ENCODE results near the gene RNF167. TPM values are rescaled to one million over a fixed set of nuclear protein-coding genes. Genes with fewer than 3 reads are reported as not detected.

The RNF167 gene
- total and polyA plus RNA-seq, 2 of the 13 experiments (the other 11 are each of a cell fraction or from before 2014, with no cell fraction given) = 44.1 to 45.4 TPM

GRCh38 chr17:4949321-4950074 lies 9.4 kb downstream of the RNF167 start (continued):
- TF ChIP-seq ZNF704 (CRISPR knock-in tag; IDR thresholded peaks at IDR 0.05; ENCODE audit: borderline replicate concordance) = no peak; the same call in 1 of the 2 replicates
- peak; percentile 58; the same call in 1 of the 2 replicates for TF ChIP-seq E2F2 (CRISPR knock-in tag; IDR thresholded peaks at IDR 0.05; ENCODE audit: borderline replicate concordance)
- no peak for TF ChIP-seq MATR3 (CRISPR knock-in tag; IDR thresholded peaks at IDR 0.05)
- TF ChIP-seq FOXP1 (IDR thresholded peaks at IDR 0.05) = no peak
- no peak for TF ChIP-seq FOXP1 (CRISPR knock-in tag; IDR thresholded peaks at IDR 0.05)
- TF ChIP-seq ZNF557 (CRISPR knock-in tag; IDR thresholded peaks at IDR 0.05) = no peak
- 0 out of 2 replicates have a peak, but pooled peaks have one; percentile 64 for TF ChIP-seq TSC22D2 (CRISPR knock-in tag; IDR thresholded peaks at IDR 0.05; ENCODE audit: borderline replicate concordance)
- TF ChIP-seq ZNF691 (CRISPR knock-in tag; IDR thresholded peaks at IDR 0.05; ENCODE audit: borderline replicate concordance, low read depth) = peak; percentile 39; the same call in 1 of the 2 replicates
- no peak for TF ChIP-seq TEF (CRISPR knock-in tag; IDR thresholded peaks at IDR 0.05)
- TF ChIP-seq ZNF10 (CRISPR knock-in tag; IDR thresholded peaks at IDR 0.05; ENCODE audit: borderline replicate concordance, low read depth) = no peak
- TF ChIP-seq IKZF5 (CRISPR knock-in tag; IDR thresholded peaks at IDR 0.05) = 0 out of 2 replicates have a peak, but pooled peaks have one; percentile 14
- TF ChIP-seq HNRNPH1 (optimal IDR thresholded peaks at IDR 0.05; ENCODE audit: low read depth, low read length) = no peak
- TF ChIP-seq SCMH1 (CRISPR knock-in tag; IDR thresholded peaks at IDR 0.05; ENCODE audit: borderline replicate concordance) = no peak
- peak; percentile 71 for TF ChIP-seq ETV5 (CRISPR knock-in tag; IDR thresholded peaks at IDR 0.05; ENCODE audit: borderline replicate concordance)
- peak; percentile 35 to 45 for TF ChIP-seq POLR2A (IDR thresholded peaks at IDR 0.05; ENCODE audit: insufficient read depth in 1 of 2, low read depth in 2 of 2, low read length in 2 of 2)
- no peak for TF ChIP-seq ZNF672 (CRISPR knock-in tag; IDR thresholded peaks at IDR 0.05)
- TF ChIP-seq NR3C1 (CRISPR knock-in tag; IDR thresholded peaks at IDR 0.05) = no peak
- TF ChIP-seq SP140L (CRISPR knock-in tag; IDR thresholded peaks at IDR 0.05; ENCODE audit: borderline replicate concordance) = no peak
- no peak for TF ChIP-seq NONO (IDR thresholded peaks at IDR 0.05)
- TF ChIP-seq NONO (CRISPR knock-in tag; conservative IDR thresholded peaks at IDR 0.05) = peak; percentile 86
- TF ChIP-seq REXO4 (CRISPR knock-in tag; IDR thresholded peaks at IDR 0.05; ENCODE audit: borderline replicate concordance) = no peak
- peak; percentile 11; the same call in 1 of the 2 replicates for TF ChIP-seq BRD4 (CRISPR knock-in tag; IDR thresholded peaks at IDR 0.05)
- TF ChIP-seq SPEN (CRISPR knock-in tag; IDR thresholded peaks at IDR 0.05; ENCODE audit: low read depth) = peak; percentile 67; the same call in 1 of the 2 replicates

Data from HepG2 (cell line).